Progenitor cell of endocrine pancreas (in vitro differentiated cells): ENCODE results near the gene SPATA13. TPM values are rescaled to one million over a fixed set of nuclear protein-coding genes. Genes with fewer than 3 reads are reported as not detected.

ENCODE experiments used
- DNase-seq: peaks from one replicate; pipeline ENCODE4 v3.0.0; 2021; ENCODE audit warnings: low spot score; ENCODE audit not compliant: unreplicated experiment
- H3K27ac Mint-ChIP-seq: 2 replicates; pipeline ENCODE4 v1.8.0; 2021; ENCODE audit warnings: mild to moderate bottlenecking, moderate library complexity, mixed read lengths
- H3K27me3 Mint-ChIP-seq: 2 replicates; pipeline ENCODE4 v1.8.0; 2021; ENCODE audit warnings: mixed read lengths
- H3K36me3 Mint-ChIP-seq: 2 replicates; pipeline ENCODE4 v1.8.0; 2022; ENCODE audit warnings: mixed read lengths; ENCODE audit not compliant: insufficient read depth
- H3K4me1 Mint-ChIP-seq: 2 replicates; pipeline ENCODE4 v1.8.0; 2021; ENCODE audit warnings: low read depth, mixed read lengths
- H3K4me3 Mint-ChIP-seq: 2 replicates; pipeline ENCODE4 v1.8.0; 2021; ENCODE audit warnings: low read depth, mild to moderate bottlenecking, moderate library complexity, mixed read lengths
- H3K9me3 Mint-ChIP-seq: 2 replicates; pipeline ENCODE4 v1.8.0; 2021; ENCODE audit warnings: low read depth, mixed read lengths
- total RNA-seq: library from RNA; stranded (reverse); gene quantifications from 2 replicates; pipeline ENCODE4 v1.2.1, GENCODE V29; 2021
- TF ChIP-seq, protein P1 (sequence below): fragments of 200-600 bp; sonication (generic); IDR thresholded peaks from one replicate; pipeline ENCODE4 v1.5.0; 2021; ENCODE audit warnings: antibody characterized with exemption, mild to moderate bottlenecking; ENCODE audit not compliant: unreplicated experiment

The SPATA13 gene
- total RNA-seq, 1 donor from 2014 or later, result 32.5 TPM

DNA sequence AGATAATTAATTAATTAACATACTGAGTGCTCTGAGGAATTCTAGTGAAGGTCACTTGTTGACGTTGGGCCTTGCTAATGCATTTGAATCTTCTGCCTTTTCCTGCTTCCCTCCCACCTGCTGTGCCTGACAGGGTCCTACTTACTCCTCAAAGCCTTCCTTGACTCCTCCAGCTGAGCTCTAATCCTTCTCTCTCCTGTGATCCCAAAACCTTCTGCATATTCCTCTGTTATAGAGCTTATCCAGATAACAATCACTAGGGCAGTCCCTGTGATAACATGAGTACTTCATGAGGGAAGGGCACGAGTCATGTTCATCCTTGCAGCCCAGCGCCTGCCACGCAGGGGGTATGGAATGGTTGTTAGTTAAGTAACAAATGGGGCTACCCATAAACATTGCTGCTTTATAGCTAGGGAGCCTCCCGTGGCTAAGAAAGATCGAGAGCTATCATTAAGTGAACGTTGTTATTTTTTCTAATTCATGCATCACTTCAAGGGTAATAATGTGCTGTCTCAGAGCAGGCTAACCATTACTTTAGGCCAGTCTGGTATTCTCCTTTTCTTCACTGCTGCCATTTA is 19.1 kb upstream of the SPATA13 start:
- no peaks in the 10 kb centered on the region for H3K36me3 Mint-ChIP-seq
- H3K27me3 Mint-ChIP-seq, result peaks cover 11% of the 10 kb centered on the region
- no peak for DNase-seq
- H3K4me3 Mint-ChIP-seq, result no peak overlapping the region
- H3K4me1 Mint-ChIP-seq, result peaks cover 16% of the 10 kb centered on the region
- TF ChIP-seq, protein P1, sequence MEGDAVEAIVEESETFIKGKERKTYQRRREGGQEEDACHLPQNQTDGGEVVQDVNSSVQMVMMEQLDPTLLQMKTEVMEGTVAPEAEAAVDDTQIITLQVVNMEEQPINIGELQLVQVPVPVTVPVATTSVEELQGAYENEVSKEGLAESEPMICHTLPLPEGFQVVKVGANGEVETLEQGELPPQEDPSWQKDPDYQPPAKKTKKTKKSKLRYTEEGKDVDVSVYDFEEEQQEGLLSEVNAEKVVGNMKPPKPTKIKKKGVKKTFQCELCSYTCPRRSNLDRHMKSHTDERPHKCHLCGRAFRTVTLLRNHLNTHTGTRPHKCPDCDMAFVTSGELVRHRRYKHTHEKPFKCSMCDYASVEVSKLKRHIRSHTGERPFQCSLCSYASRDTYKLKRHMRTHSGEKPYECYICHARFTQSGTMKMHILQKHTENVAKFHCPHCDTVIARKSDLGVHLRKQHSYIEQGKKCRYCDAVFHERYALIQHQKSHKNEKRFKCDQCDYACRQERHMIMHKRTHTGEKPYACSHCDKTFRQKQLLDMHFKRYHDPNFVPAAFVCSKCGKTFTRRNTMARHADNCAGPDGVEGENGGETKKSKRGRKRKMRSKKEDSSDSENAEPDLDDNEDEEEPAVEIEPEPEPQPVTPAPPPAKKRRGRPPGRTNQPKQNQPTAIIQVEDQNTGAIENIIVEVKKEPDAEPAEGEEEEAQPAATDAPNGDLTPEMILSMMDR, result no peak
- H3K27ac Mint-ChIP-seq, result no peak overlapping the region
- H3K9me3 Mint-ChIP-seq, result no peaks in the 10 kb centered on the region

GRCh38 chr13:24142453-24142852 is 18.1 kb upstream of the SPATA13 start:
- no peak for DNase-seq
- Mint-ChIP-seq H3K9me3 (no peaks in the 10 kb centered on the region), H3K27me3 (peaks cover 11% of the 10 kb centered on the region), H3K4me3 (no peak overlapping the region), H3K36me3 (no peaks in the 10 kb centered on the region), H3K27ac (no peak overlapping the region), H3K4me1 (peaks cover 22% of the 10 kb centered on the region)
- TF ChIP-seq, protein P1, result no peak

GRCh38 chr13:24142886-24143285 is 17.6 kb upstream of the SPATA13 start:
- H3K4me3 Mint-ChIP-seq, result no peak overlapping the region
- H3K36me3 Mint-ChIP-seq, result no peaks in the 10 kb centered on the region
- H3K27me3 Mint-ChIP-seq, result peaks cover 11% of the 10 kb centered on the region
- H3K4me1 Mint-ChIP-seq, result peaks cover 26% of the 10 kb centered on the region
- DNase-seq, result no peak
- H3K9me3 Mint-ChIP-seq, result no peaks in the 10 kb centered on the region
- TF ChIP-seq, protein P1, result no peak
- no peak overlapping the region for H3K27ac Mint-ChIP-seq

GRCh38 chr13:24145240-24145639 is 15.3 kb upstream of the SPATA13 start:
- no peak for DNase-seq
- H3K27ac Mint-ChIP-seq, result peak overlapping the region; percentile 11
- no peak overlapping the region for H3K4me3 Mint-ChIP-seq
- H3K9me3 Mint-ChIP-seq, result no peaks in the 10 kb centered on the region
- TF ChIP-seq, protein P1, result no peak
- peaks cover 8% of the 10 kb centered on the region for H3K27me3 Mint-ChIP-seq
- H3K36me3 Mint-ChIP-seq, result no peaks in the 10 kb centered on the region
- peaks cover 36% of the 10 kb centered on the region for H3K4me1 Mint-ChIP-seq

DNA sequence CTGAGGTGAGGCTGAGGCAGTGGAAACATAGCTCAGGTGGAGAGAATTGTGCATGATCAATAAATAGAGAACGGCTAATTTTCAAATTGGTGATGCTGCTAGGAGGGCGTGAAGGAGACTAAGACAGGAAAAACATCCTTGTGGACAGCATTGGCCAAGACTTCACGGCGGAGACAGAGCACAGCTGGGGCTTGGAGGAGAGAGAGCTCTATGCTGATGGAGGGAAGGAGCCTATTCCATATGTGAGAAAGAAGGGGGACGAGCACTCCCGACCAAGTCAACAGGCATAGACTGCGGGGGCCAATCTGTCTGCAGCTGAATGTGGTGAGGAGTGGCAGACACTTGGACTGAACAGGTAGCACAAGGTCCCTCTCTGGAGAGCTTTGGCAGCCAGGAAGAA is 14.8 kb upstream of the SPATA13 start:
- no peak for DNase-seq
- H3K4me3 Mint-ChIP-seq, result no peak overlapping the region
- no peaks in the 10 kb centered on the region for H3K9me3 Mint-ChIP-seq
- peaks cover 36% of the 10 kb centered on the region for H3K4me1 Mint-ChIP-seq
- peak overlapping the region; percentile 11 for H3K27ac Mint-ChIP-seq
- H3K27me3 Mint-ChIP-seq, result peaks cover 8% of the 10 kb centered on the region
- TF ChIP-seq, protein P1, result no peak
- H3K36me3 Mint-ChIP-seq, result no peaks in the 10 kb centered on the region
